ENCODE results near the gene S100A7. TPM values are rescaled to one million over a fixed set of nuclear protein-coding genes. Genes with fewer than 3 reads are reported as not detected.

S100A7 gene
- total and polyA plus RNA-seq, 4 experiments from 2014 or later: not detected

GRCh38 chr1:153431427-153431826, 29.0 kb downstream of the S100A7 start:
- Mint-ChIP-seq H3K4me1 (no peaks in the 10 kb centered on the region), H3K27ac (no peak overlapping the region), H3K27me3 (peaks cover 11 to 23% of the 10 kb centered on the region in 2 donors), H3K36me3 (no peaks in the 10 kb centered on the region), H3K4me3 (no peak overlapping the region), H3K9me3 (no peaks in the 10 kb centered on the region)
- H3K4me1 ChIP-seq (ENCODE audit: insufficient read depth, low read length): no peaks in the 10 kb centered on the region
- H3K27ac ChIP-seq (ENCODE audit: low read depth, low read length): no peak overlapping the region
- H3K36me3 ChIP-seq (ENCODE audit: insufficient read depth, low read length): no peaks in the 10 kb centered on the region
- CTCF ChIA-PET (ENCODE audit: partially characterized antibody): no interaction called here
- POLR2A ChIA-PET (ENCODE audit: partially characterized antibody): no interaction called here
- H3K4me3 ChIP-seq (ENCODE audit: low read length in 2 of 2): no peak overlapping the region
- H3K9me3 ChIP-seq (ENCODE audit: control insufficient read depth in 1 of 2, low read length in 2 of 2): no peaks in the 10 kb centered on the region
- H3K27me3 ChIP-seq (ENCODE audit: insufficient read depth, low read length): no peaks in the 10 kb centered on the region
- DNase-seq: no peak
- intact Hi-C loops (cut with micrococcal nuclease): no loop called here

GRCh38 chr1:153431002-153431401, 29.4 kb downstream of the S100A7 start:
- H3K27me3 Mint-ChIP-seq: peaks cover 10 to 21% of the 10 kb centered on the region in 2 donors
- Histone ChIP-seq H3K4me1 (ENCODE audit: insufficient read depth, low read length) (no peaks in the 10 kb centered on the region), H3K9me3 (ENCODE audit: control insufficient read depth in 1 of 2, low read length in 2 of 2) (no peaks in the 10 kb centered on the region), H3K4me3 (ENCODE audit: low read length in 2 of 2) (no peak overlapping the region), H3K27me3 (ENCODE audit: insufficient read depth, low read length) (no peaks in the 10 kb centered on the region), H3K27ac (ENCODE audit: low read depth, low read length) (no peak overlapping the region), H3K36me3 (ENCODE audit: insufficient read depth, low read length) (no peaks in the 10 kb centered on the region)
- H3K9me3 Mint-ChIP-seq: no peaks in the 10 kb centered on the region
- H3K4me3 Mint-ChIP-seq: no peak overlapping the region
- intact Hi-C loops (cut with micrococcal nuclease): no loop called here
- no peaks in the 10 kb centered on the region for H3K36me3 Mint-ChIP-seq
- no peak overlapping the region for H3K27ac Mint-ChIP-seq
- no peak for DNase-seq
- ChIA-PET POLR2A (ENCODE audit: partially characterized antibody) (no interaction called here), CTCF (ENCODE audit: partially characterized antibody) (no interaction called here)
- no peaks in the 10 kb centered on the region for H3K4me1 Mint-ChIP-seq

- H3K36me3 Mint-ChIP-seq: no peaks in the 10 kb centered on the region
- H3K4me1 ChIP-seq (ENCODE audit: insufficient read depth, low read length): no peaks in the 10 kb centered on the region
- H3K9me3 ChIP-seq (ENCODE audit: control insufficient read depth in 1 of 2, low read length in 2 of 2): no peaks in the 10 kb centered on the region
- no peaks in the 10 kb centered on the region for H3K4me1 Mint-ChIP-seq
- H3K36me3 ChIP-seq (ENCODE audit: insufficient read depth, low read length): no peaks in the 10 kb centered on the region
- ChIA-PET CTCF (ENCODE audit: partially characterized antibody) (no interaction called here), POLR2A (ENCODE audit: partially characterized antibody) (no interaction called here)
- H3K9me3 Mint-ChIP-seq: no peaks in the 10 kb centered on the region
- H3K27ac Mint-ChIP-seq: no peak overlapping the region
- DNase-seq: no peak
- no peak overlapping the region for H3K4me3 ChIP-seq (ENCODE audit: low read length in 2 of 2)
- H3K27me3 ChIP-seq (ENCODE audit: insufficient read depth, low read length): no peaks in the 10 kb centered on the region
- no peak overlapping the region for H3K4me3 Mint-ChIP-seq
- intact Hi-C loops (cut with micrococcal nuclease): no loop called here
- H3K27ac ChIP-seq (ENCODE audit: low read depth, low read length): no peak overlapping the region
- H3K27me3 Mint-ChIP-seq: peaks cover 12 to 20% of the 10 kb centered on the region in 2 donors
Observed at GRCh38 chr1:153430561-153430960, 29.9 kb downstream of the S100A7 start.

- Histone ChIP-seq H3K4me3 (ENCODE audit: low read length in 2 of 2) (no peak overlapping the region), H3K27me3 (ENCODE audit: insufficient read depth, low read length) (no peaks in the 10 kb centered on the region), H3K4me1 (ENCODE audit: insufficient read depth, low read length) (no peaks in the 10 kb centered on the region), H3K36me3 (ENCODE audit: insufficient read depth, low read length) (no peaks in the 10 kb centered on the region), H3K27ac (ENCODE audit: low read depth, low read length) (no peak overlapping the region), H3K9me3 (ENCODE audit: control insufficient read depth in 1 of 2, low read length in 2 of 2) (no peaks in the 10 kb centered on the region)
- H3K9me3 Mint-ChIP-seq: no peaks in the 10 kb centered on the region
- ChIA-PET POLR2A (ENCODE audit: partially characterized antibody) (no interaction called here), CTCF (ENCODE audit: partially characterized antibody) (no interaction called here)
- no peak overlapping the region for H3K4me3 Mint-ChIP-seq
- H3K4me1 Mint-ChIP-seq: no peaks in the 10 kb centered on the region
- H3K36me3 Mint-ChIP-seq: no peaks in the 10 kb centered on the region
- no peak overlapping the region for H3K27ac Mint-ChIP-seq
- intact Hi-C loops (cut with micrococcal nuclease): no loop called here
- DNase-seq: no peak
- H3K27me3 Mint-ChIP-seq: peaks cover 16 to 24% of the 10 kb centered on the region in 2 donors
Observed at GRCh38 chr1:153430166-153430553, 30.3 kb downstream of the S100A7 start.

- H3K4me3 Mint-ChIP-seq: no peak overlapping the region
- H3K9me3 Mint-ChIP-seq: no peaks in the 10 kb centered on the region
- Histone ChIP-seq H3K9me3 (ENCODE audit: control insufficient read depth in 1 of 2, low read length in 2 of 2) (no peaks in the 10 kb centered on the region), H3K27ac (ENCODE audit: low read depth, low read length) (no peak overlapping the region), H3K36me3 (ENCODE audit: insufficient read depth, low read length) (no peaks in the 10 kb centered on the region), H3K27me3 (ENCODE audit: insufficient read depth, low read length) (no peaks in the 10 kb centered on the region), H3K4me3 (ENCODE audit: low read length in 2 of 2) (no peak overlapping the region), H3K4me1 (ENCODE audit: insufficient read depth, low read length) (no peaks in the 10 kb centered on the region)
- H3K27ac Mint-ChIP-seq: no peak overlapping the region
- ChIA-PET CTCF (ENCODE audit: partially characterized antibody) (no interaction called here), POLR2A (ENCODE audit: partially characterized antibody) (no interaction called here)
- H3K4me1 Mint-ChIP-seq: no peaks in the 10 kb centered on the region
- intact Hi-C loops (cut with micrococcal nuclease): no loop called here
- DNase-seq: no peak
- H3K36me3 Mint-ChIP-seq: no peaks in the 10 kb centered on the region
- peaks cover 21 to 31% of the 10 kb centered on the region in 2 donors for H3K27me3 Mint-ChIP-seq
Observed at GRCh38 chr1:153429266-153430165, 30.9 kb downstream of the S100A7 start.

- Histone ChIP-seq H3K36me3 (ENCODE audit: insufficient read depth, low read length) (no peaks in the 10 kb centered on the region), H3K27me3 (ENCODE audit: insufficient read depth, low read length) (no peaks in the 10 kb centered on the region), H3K4me1 (ENCODE audit: insufficient read depth, low read length) (no peaks in the 10 kb centered on the region), H3K4me3 (ENCODE audit: low read length in 2 of 2) (no peak overlapping the region), H3K27ac (ENCODE audit: low read depth, low read length) (no peak overlapping the region), H3K9me3 (ENCODE audit: control insufficient read depth in 1 of 2, low read length in 2 of 2) (no peaks in the 10 kb centered on the region)
- Mint-ChIP-seq H3K4me1 (no peaks in the 10 kb centered on the region), H3K27me3 (peaks cover 23 to 34% of the 10 kb centered on the region in 2 donors), H3K4me3 (no peak overlapping the region), H3K9me3 (no peaks in the 10 kb centered on the region), H3K27ac (no peak overlapping the region), H3K36me3 (no peaks in the 10 kb centered on the region)
- POLR2A ChIA-PET (ENCODE audit: partially characterized antibody): no interaction called here
- intact Hi-C loops (cut with micrococcal nuclease): no loop called here
- CTCF ChIA-PET (ENCODE audit: partially characterized antibody): no interaction called here
- DNase-seq: no peak
Observed at GRCh38 chr1:153428791-153429190, 31.7 kb downstream of the S100A7 start.

- Histone ChIP-seq H3K9me3 (ENCODE audit: control insufficient read depth in 1 of 2, low read length in 2 of 2) (no peaks in the 10 kb centered on the region), H3K27me3 (ENCODE audit: insufficient read depth, low read length) (no peaks in the 10 kb centered on the region), H3K4me1 (ENCODE audit: insufficient read depth, low read length) (no peaks in the 10 kb centered on the region), H3K4me3 (ENCODE audit: low read length in 2 of 2) (no peak overlapping the region), H3K36me3 (ENCODE audit: insufficient read depth, low read length) (no peaks in the 10 kb centered on the region), H3K27ac (ENCODE audit: low read depth, low read length) (no peak overlapping the region)
- DNase-seq: no peak
- H3K4me1 Mint-ChIP-seq: no peaks in the 10 kb centered on the region
- peaks cover 23 to 34% of the 10 kb centered on the region in 2 donors for H3K27me3 Mint-ChIP-seq
- no peaks in the 10 kb centered on the region for H3K36me3 Mint-ChIP-seq
- ChIA-PET POLR2A (ENCODE audit: partially characterized antibody) (no interaction called here), CTCF (ENCODE audit: partially characterized antibody) (no interaction called here)
- H3K27ac Mint-ChIP-seq: peak overlapping the region in 1 of 7 donors; percentile 37
- peaks cover 0 to 4% (median 0%) of the 10 kb centered on the region in 8 donors for H3K9me3 Mint-ChIP-seq
- no peak overlapping the region for H3K4me3 Mint-ChIP-seq
- intact Hi-C loops (cut with micrococcal nuclease): no loop called here
Observed at GRCh38 chr1:153428073-153428638, 32.3 kb downstream of the S100A7 start.

Measured in CD4-positive, alpha-beta memory T cell (primary cell).